ENCODE measurements around the gene NRN1L.

NRN1L gene

GRCh38 chr16:67917140-67917851 is 32.6 kb downstream of the NRN1L start:
- Histone ChIP-seq H3K36me3 (peaks cover 0 to 19% (median 0%) of the 10 kb centered on the region in 3 donors), H3K27me3 (no peaks in the 10 kb centered on the region), H3K9me3 (no peaks in the 10 kb centered on the region), H3K4me3 (no peak overlapping the region), H3K27ac (peak overlapping the region; percentile 40 to 57), H3K4me1 (peaks cover 0 to 47% (median 26%) of the 10 kb centered on the region in 4 donors)
- TF ChIP-seq, protein P1, sequence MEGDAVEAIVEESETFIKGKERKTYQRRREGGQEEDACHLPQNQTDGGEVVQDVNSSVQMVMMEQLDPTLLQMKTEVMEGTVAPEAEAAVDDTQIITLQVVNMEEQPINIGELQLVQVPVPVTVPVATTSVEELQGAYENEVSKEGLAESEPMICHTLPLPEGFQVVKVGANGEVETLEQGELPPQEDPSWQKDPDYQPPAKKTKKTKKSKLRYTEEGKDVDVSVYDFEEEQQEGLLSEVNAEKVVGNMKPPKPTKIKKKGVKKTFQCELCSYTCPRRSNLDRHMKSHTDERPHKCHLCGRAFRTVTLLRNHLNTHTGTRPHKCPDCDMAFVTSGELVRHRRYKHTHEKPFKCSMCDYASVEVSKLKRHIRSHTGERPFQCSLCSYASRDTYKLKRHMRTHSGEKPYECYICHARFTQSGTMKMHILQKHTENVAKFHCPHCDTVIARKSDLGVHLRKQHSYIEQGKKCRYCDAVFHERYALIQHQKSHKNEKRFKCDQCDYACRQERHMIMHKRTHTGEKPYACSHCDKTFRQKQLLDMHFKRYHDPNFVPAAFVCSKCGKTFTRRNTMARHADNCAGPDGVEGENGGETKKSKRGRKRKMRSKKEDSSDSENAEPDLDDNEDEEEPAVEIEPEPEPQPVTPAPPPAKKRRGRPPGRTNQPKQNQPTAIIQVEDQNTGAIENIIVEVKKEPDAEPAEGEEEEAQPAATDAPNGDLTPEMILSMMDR (IDR thresholded peaks at IDR 0.05): no peak
- intact Hi-C loops (cut with DNase I; ENCODE audit: low total_unique reads): no loop called here
- no peak for DNase-seq

GRCh38 chr16:67917852-67918236 is 33.2 kb downstream of the NRN1L start:
- peak overlapping the region; percentile 40 to 57 for H3K27ac ChIP-seq
- TF ChIP-seq, protein P1 (IDR thresholded peaks at IDR 0.05): no peak
- no peaks in the 10 kb centered on the region for H3K9me3 ChIP-seq
- intact Hi-C loops (cut with DNase I; ENCODE audit: low total_unique reads): no loop called here
- no peak overlapping the region for H3K4me3 ChIP-seq
- H3K36me3 ChIP-seq: peaks cover 0 to 19% (median 0%) of the 10 kb centered on the region in 3 donors
- no peak for DNase-seq
- peaks cover 0 to 53% (median 26%) of the 10 kb centered on the region in 4 donors for H3K4me1 ChIP-seq
- H3K27me3 ChIP-seq: no peaks in the 10 kb centered on the region

GRCh38 chr16:67919622-67920221 is 35.0 kb downstream of the NRN1L start:
- no peak for DNase-seq
- no peaks in the 10 kb centered on the region for H3K9me3 ChIP-seq
- peaks cover 0 to 65% (median 27%) of the 10 kb centered on the region in 4 donors for H3K4me1 ChIP-seq
- intact Hi-C loops (cut with DNase I; ENCODE audit: low total_unique reads): loop anchor here (10.0 kb wide), 1 partner anchor 245 kb away; no protein-coding TSS in a partner anchor
- no peaks in the 10 kb centered on the region for H3K27me3 ChIP-seq
- TF ChIP-seq, protein P1 (IDR thresholded peaks at IDR 0.05): no peak
- H3K4me3 ChIP-seq: no peak overlapping the region
- peaks cover 0 to 18% (median 0%) of the 10 kb centered on the region in 3 donors for H3K36me3 ChIP-seq
- H3K27ac ChIP-seq: no peak overlapping the region

DNA sequence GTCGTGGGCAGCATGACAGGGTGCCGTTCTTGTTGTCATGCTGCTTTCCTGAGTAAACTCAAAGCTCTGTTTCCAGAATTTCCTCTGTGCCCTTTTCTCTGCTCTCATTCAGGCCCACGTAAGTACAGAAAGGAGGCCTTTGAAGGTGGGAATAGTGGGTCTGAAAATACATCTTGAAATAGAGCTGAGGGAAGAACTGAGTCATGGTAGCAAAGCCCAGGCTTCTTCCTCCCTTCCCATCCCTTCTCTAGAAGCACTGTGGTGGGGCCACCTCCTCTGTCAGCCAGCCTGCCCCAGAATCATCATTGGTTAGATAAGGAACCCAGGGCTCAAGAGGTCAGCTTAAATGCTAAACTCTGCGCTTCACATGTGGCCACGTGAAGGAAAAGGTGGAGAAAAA is 37.5 kb downstream of the NRN1L start:
- Histone ChIP-seq H3K4me1 (peaks cover 0 to 64% (median 31%) of the 10 kb centered on the region in 4 donors), H3K27ac (no peak overlapping the region), H3K27me3 (no peaks in the 10 kb centered on the region), H3K9me3 (no peaks in the 10 kb centered on the region), H3K4me3 (no peak overlapping the region), H3K36me3 (peaks cover 0 to 22% (median 1%) of the 10 kb centered on the region in 3 donors)
- TF ChIP-seq, protein P1 (IDR thresholded peaks at IDR 0.05): no peak
- DNase-seq: no peak
- intact Hi-C loops (cut with DNase I; ENCODE audit: low total_unique reads): loop anchor here (10.0 kb wide), 1 partner anchor 247 kb away; no protein-coding TSS in a partner anchor

DNA sequence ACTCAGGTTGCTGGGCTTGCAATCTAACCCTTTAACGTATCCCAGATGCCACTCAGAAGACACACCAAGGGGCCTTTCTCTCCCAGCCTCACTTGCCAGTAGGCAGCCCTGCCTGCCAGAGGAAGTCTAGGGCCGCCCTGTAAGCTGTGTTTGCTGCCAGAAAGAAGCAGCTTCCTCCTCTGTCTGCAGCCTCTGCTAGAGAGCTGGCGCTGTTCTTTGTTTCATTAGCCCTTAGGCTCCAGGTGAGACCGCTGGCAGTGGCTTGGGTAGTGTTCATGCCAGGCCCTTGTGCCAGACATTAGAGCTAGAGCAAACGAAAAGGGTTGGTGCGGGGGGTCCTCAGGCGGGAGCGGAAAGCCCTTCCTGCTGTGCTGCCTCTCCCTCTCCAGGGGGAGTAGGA is 38.1 kb downstream of the NRN1L start:
- Histone ChIP-seq H3K27me3 (no peaks in the 10 kb centered on the region), H3K4me3 (no peak overlapping the region), H3K36me3 (peaks cover 2 to 28% (median 6%) of the 10 kb centered on the region in 3 donors), H3K9me3 (no peaks in the 10 kb centered on the region), H3K27ac (no peak overlapping the region), H3K4me1 (peaks cover 0 to 59% (median 26%) of the 10 kb centered on the region in 4 donors)
- intact Hi-C loops (cut with DNase I; ENCODE audit: low total_unique reads): loop anchor here (10.0 kb wide), 1 partner anchor 248 kb away; no protein-coding TSS in a partner anchor
- no peak for DNase-seq
- TF ChIP-seq, protein P1 (IDR thresholded peaks at IDR 0.05): no peak

Data from tibial artery (tissue), 4 donors.